A673 (cell line): ENCODE results near the gene WDR27. TPM values are rescaled to one million over a fixed set of nuclear protein-coding genes. Genes with fewer than 3 reads are reported as not detected.
"Not testable (repeated sequence)": the region's sequence is repeated elsewhere in the genome, so short reads cannot be mapped to it uniquely, and the experiment has no call there.

Experiments used
- BruUV-seq: library from RNA; stranded (reverse); fragments of 400-500 nt; replicated peaks from 2 replicates; lab custom pipeline; 2021; lab: Mats Ljungman, UMichigan
- CTCF ChIA-PET: fragments of 300-600 bp; sonication (Branson Sonifier 250); formaldehyde crosslinking; loops from one replicate; lab custom pipeline; 2022; ENCODE audit warnings: antibody characterized with exemption; lab: Charles Lee
- POLR2A ChIA-PET: fragments of 300-600 bp; sonication (Branson Sonifier 250); formaldehyde crosslinking; loops from one replicate; lab custom pipeline; 2022; ENCODE audit warnings: antibody characterized with exemption; ENCODE audit not compliant: low non-redundant PET; lab: Charles Lee
- DNase-seq: peaks from one replicate; pipeline ENCODE4 v3.0.0-alpha.2; 2015; ENCODE audit warnings: low spot score
- H3K27ac ChIP-seq: fragments of 200-600 bp; sonication (generic); 2 replicates; pipeline ENCODE4 v1.5.1; 2016; ENCODE audit warnings: mixed run types, low read depth, mild to moderate bottlenecking, mixed read lengths, antibody characterized with exemption, low read length; ENCODE audit not compliant: poor library complexity, severe bottlenecking
- H3K27me3 ChIP-seq: fragments of 200-600 bp; sonication (generic); replicated peaks from 2 replicates; pipeline ENCODE4 v1.6.1; 2017; ENCODE audit warnings: mixed run types, low read depth, mild to moderate bottlenecking, mixed read lengths, antibody characterized with exemption, low read length; ENCODE audit not compliant: insufficient read depth, poor library complexity
- H3K36me3 ChIP-seq: fragments of 200-600 bp; sonication (generic); 2 replicates; pipeline ENCODE4 v1.6.1; 2016; ENCODE audit warnings: mixed run types, mild to moderate bottlenecking, mixed read lengths, antibody characterized with exemption, low read length; ENCODE audit not compliant: insufficient read depth, poor library complexity, severe bottlenecking
- H3K4me1 ChIP-seq: fragments of 200-600 bp; sonication (generic); 2 replicates; pipeline ENCODE4 v1.6.1; 2017; ENCODE audit warnings: mixed run types, mild to moderate bottlenecking, mixed read lengths, antibody characterized with exemption, low read length; ENCODE audit not compliant: insufficient read depth, poor library complexity, severe bottlenecking
- H3K4me3 ChIP-seq: fragments of 200-600 bp; sonication (generic); 2 replicates; pipeline ENCODE4 v1.5.1; 2016; ENCODE audit warnings: low read depth, mixed run types, mild to moderate bottlenecking, mixed read lengths, low read length; ENCODE audit not compliant: poor library complexity, severe bottlenecking
- H3K9me3 ChIP-seq: fragments of 200-600 bp; sonication (generic); 2 replicates; pipeline ENCODE4 v1.6.1; 2016; ENCODE audit warnings: mixed run types, low read depth, mild to moderate bottlenecking, mixed read lengths, antibody characterized with exemption, low read length; ENCODE audit not compliant: poor library complexity, severe bottlenecking
- CTCF ChIP-seq: fragments of 300-800, 200-600 bp; sonication (generic); conservative IDR thresholded peaks from 2 replicates; pipeline ENCODE4 v1.5.1; 2017; ENCODE audit warnings: low read depth, mild to moderate bottlenecking, antibody characterized with exemption, low read length, moderate library complexity, mixed read lengths
- EZH2 ChIP-seq: fragments of 200-600 bp; sonication (generic); IDR thresholded peaks from 2 replicates; pipeline ENCODE4 v1.6.1; 2017; ENCODE audit warnings: borderline replicate concordance, low read depth, mild to moderate bottlenecking, mixed read lengths, antibody characterized with exemption, low read length; ENCODE audit not compliant: poor library complexity, severe bottlenecking
- intact Hi-C: fragments of 100-400 bp; cut with micrococcal nuclease; formaldehyde crosslinking; loops from one replicate; pipeline ENCODE4 v1.10.0; 2022; ENCODE audit not compliant: unreplicated experiment
- total RNA-seq: library from RNA; stranded (reverse); gene quantifications from 2 replicates; pipeline ENCODE4 v1.2.3, GENCODE V29; 2021

WDR27 gene
- total RNA-seq, 1 experiment from 2014 or later = 77.3 TPM

- TF ChIP-seq CTCF (no peak), EZH2 (no peak)
- CTCF ChIA-PET = no interaction called here
- intact Hi-C loops = no loop called here
- DNase-seq = no peak
- H3K27me3 ChIP-seq = no peaks in the 10 kb centered on the region
- no TSS peak for BruUV-seq
- POLR2A ChIA-PET = no interaction called here
- no peaks in the 10 kb centered on the region for H3K4me1 ChIP-seq
- H3K9me3 ChIP-seq = no peaks in the 10 kb centered on the region
- H3K27ac ChIP-seq = no peak overlapping the region
- H3K36me3 ChIP-seq = no peaks in the 10 kb centered on the region
- no peak overlapping the region for H3K4me3 ChIP-seq
These were observed 84.3 kb downstream of the WDR27 start for GRCh38 chr6:169617562-169617961.

- POLR2A ChIA-PET, CTCF ChIA-PET: not testable (repeated sequence)
These were observed 93.2 kb downstream of the WDR27 start for GRCh38 chr6:169608609-169609008.

GRCh38 chr6:169604076-169604475, 97.8 kb downstream of the WDR27 start:
- no peaks in the 10 kb centered on the region for H3K9me3 ChIP-seq
- no peak overlapping the region for H3K4me3 ChIP-seq
- no peaks in the 10 kb centered on the region for H3K4me1 ChIP-seq
- no peaks in the 10 kb centered on the region for H3K27me3 ChIP-seq
- no peak for TF ChIP-seq EZH2
- TF ChIP-seq CTCF = no peak
- no peak overlapping the region for H3K27ac ChIP-seq
- H3K36me3 ChIP-seq = no peaks in the 10 kb centered on the region
- POLR2A ChIA-PET = no interaction called here
- no TSS peak for BruUV-seq
- no peak for DNase-seq
- CTCF ChIA-PET = no interaction called here
- intact Hi-C loops = no loop called here

More at GRCh38 chr6:169608609-169609008, 93.2 kb downstream of the WDR27 start:
- H3K4me1 ChIP-seq, H3K9me3 ChIP-seq, H3K27ac ChIP-seq, BruUV-seq, intact Hi-C loops, H3K27me3 ChIP-seq, H3K4me3 ChIP-seq, H3K36me3 ChIP-seq, DNase-seq: not testable (repeated sequence)

GRCh38 chr6:169601129-169601528, 100.7 kb downstream of the WDR27 start:
- BruUV-seq, H3K4me1 ChIP-seq, H3K9me3 ChIP-seq, intact Hi-C loops, H3K27me3 ChIP-seq, POLR2A ChIA-PET, CTCF ChIA-PET, H3K27ac ChIP-seq, H3K36me3 ChIP-seq, H3K4me3 ChIP-seq, DNase-seq: not testable (repeated sequence)
